ENCODE data around the gene NHSL1. TPM values are rescaled to one million over a fixed set of nuclear protein-coding genes. Genes with fewer than 3 reads are reported as not detected.
"Not testable (repeated sequence)": the region's sequence is repeated elsewhere in the genome, so short reads cannot be mapped to it uniquely, and the experiment has no call there.

The NHSL1 gene
- total RNA-seq, 2 experiments from 2014 or later = 0.20 to 0.35 TPM

DNA sequence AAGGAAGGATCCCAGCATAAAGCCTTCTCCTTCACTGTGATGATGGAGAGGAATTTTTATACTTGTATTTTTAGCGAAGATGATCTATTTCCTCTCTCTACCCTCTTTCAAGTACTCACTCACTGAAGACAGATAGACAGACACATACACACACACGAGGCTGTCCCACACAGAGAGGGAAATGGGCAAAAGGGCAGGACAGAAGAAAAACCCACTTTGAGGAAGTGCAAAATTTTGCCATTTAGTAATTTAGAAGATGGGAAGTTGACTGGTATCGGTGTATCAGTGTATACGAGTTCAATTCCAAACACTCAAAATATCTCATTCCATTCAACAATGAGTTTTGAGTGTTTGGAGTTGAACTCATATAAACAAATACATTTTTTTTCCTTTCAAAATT lies 64.4 kb downstream of the NHSL1 start:
- CTCF ChIA-PET = interaction anchor here (1.4 to 1.8 kb wide), 2 partner anchors 31 to 74 kb away, joined by 4 to 6 read pairs; partner anchors contain the start of gene HEBP2
- Mint-ChIP-seq H3K4me3 (no peak overlapping the region), H3K36me3 (no peaks in the 10 kb centered on the region), H3K27ac (no peak overlapping the region), H3K4me1 (no peaks in the 10 kb centered on the region), H3K27me3 (peaks cover 2% of the 10 kb centered on the region), H3K9me3 (ENCODE audit: low read depth) (no peaks in the 10 kb centered on the region)
- ATAC-seq = no peak
- DNase-seq = no peak

DNA sequence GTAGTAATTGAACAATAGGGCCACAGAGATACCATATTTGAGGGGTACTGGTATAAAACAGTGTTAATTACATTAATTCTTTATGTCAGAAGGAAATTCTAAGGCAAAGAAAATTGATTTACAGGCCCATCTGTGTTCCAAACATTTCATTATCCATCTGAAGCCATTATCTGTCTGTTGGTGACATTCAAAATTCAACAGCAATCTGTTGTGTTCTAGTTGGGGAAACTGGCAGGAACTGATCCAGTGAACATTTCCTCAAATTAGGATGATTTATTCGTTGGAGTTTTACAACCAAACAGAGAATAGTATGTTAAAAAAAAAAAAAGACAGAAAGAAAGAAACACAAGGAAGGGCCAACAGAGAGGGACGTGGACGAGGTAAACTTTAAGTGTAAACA lies 65.2 kb downstream of the NHSL1 start:
- CTCF ChIA-PET = interaction anchor here (1.4 kb wide), 1 partner anchor 30 kb away, joined by 4 read pairs; the partner anchor contains the start of gene HEBP2
- DNase-seq (no peak), ATAC-seq (no peak)
- peaks cover 2% of the 10 kb centered on the region for H3K27me3 Mint-ChIP-seq
- H3K27ac Mint-ChIP-seq = no peak overlapping the region
- H3K4me1 Mint-ChIP-seq = no peaks in the 10 kb centered on the region
- H3K4me3 Mint-ChIP-seq = no peak overlapping the region
- no peaks in the 10 kb centered on the region for H3K36me3 Mint-ChIP-seq
- no peaks in the 10 kb centered on the region for H3K9me3 Mint-ChIP-seq (ENCODE audit: low read depth)

DNA sequence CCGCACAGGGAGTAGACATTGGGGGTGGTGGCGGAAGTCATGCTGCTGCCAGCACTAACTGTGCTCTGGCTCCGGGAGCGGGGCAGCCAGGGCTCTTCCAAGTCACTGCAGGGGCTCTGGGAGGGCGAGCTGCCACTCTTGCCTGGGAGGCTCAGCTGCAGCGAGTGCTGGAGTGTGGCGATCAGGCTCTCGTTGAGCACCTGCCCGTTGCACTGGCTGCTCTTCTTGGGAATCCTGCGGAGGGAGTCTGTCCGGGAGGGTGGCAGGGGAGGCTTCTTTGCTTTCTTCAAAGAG lies 67.3 kb downstream of the NHSL1 start:
- H3K4me1 Mint-ChIP-seq = no peaks in the 10 kb centered on the region
- no peaks in the 10 kb centered on the region for H3K36me3 Mint-ChIP-seq
- ATAC-seq = no peak
- no peak overlapping the region for H3K27ac Mint-ChIP-seq
- DNase-seq = no peak
- H3K27me3 Mint-ChIP-seq = peaks cover 2% of the 10 kb centered on the region
- CTCF ChIA-PET = interaction anchor here (1.3 to 4.9 kb wide), 3 partner anchors 77 to 86 kb away, joined by 4 to 17 read pairs (median 7); no protein-coding TSS in a partner anchor
- no peak overlapping the region for H3K4me3 Mint-ChIP-seq
- no peaks in the 10 kb centered on the region for H3K9me3 Mint-ChIP-seq (ENCODE audit: low read depth)

DNA sequence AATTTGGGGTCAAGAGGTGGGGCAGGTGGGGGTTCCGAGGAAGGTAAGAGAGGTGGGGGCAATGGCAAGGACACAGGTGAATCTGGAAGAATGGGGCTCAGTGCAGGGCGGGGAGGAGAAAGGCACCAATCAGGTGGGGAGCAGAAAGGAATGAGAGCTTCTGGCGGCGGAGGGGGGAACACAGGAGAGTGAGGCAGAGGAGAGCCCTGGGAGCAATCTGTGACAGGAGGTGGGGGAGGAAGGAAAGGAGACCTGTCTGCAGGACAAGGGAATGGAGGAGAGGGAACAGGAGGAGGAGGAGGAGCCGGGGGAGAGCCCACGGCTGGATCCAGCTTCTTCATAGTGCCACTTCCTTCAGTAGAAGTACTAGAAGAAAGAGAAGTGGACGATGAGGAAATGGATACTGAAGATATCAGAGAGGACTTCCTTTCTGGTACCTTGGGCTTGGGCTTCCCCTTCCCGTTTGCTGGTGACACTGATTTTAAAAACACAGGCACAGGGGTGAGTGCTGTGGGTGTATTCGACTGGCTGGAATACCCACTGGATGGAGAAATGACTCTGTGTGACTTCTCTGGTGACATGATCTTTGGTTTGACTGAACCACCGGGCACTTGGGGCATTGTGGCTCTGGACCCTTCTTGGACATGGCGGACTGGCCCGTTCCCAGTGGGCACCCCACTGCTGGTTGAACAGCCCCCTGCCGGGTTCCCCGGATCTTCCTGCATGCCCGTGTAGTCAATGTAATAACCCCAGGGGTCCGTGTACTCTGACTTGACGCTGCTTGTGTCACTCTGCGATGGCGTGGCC lies 67.8 kb downstream of the NHSL1 start:
- Mint-ChIP-seq H3K4me3 (no peak overlapping the region), H3K36me3 (no peaks in the 10 kb centered on the region), H3K27me3 (peaks cover 2% of the 10 kb centered on the region), H3K9me3 (ENCODE audit: low read depth) (no peaks in the 10 kb centered on the region), H3K27ac (no peak overlapping the region), H3K4me1 (no peaks in the 10 kb centered on the region)
- ATAC-seq (no peak), DNase-seq (no peak)
- CTCF ChIA-PET = interaction anchor here (0.6 to 4.9 kb wide), 6 partner anchors 9 to 86 kb away, joined by 3 to 41 read pairs (median 6); no protein-coding TSS in a partner anchor

DNA sequence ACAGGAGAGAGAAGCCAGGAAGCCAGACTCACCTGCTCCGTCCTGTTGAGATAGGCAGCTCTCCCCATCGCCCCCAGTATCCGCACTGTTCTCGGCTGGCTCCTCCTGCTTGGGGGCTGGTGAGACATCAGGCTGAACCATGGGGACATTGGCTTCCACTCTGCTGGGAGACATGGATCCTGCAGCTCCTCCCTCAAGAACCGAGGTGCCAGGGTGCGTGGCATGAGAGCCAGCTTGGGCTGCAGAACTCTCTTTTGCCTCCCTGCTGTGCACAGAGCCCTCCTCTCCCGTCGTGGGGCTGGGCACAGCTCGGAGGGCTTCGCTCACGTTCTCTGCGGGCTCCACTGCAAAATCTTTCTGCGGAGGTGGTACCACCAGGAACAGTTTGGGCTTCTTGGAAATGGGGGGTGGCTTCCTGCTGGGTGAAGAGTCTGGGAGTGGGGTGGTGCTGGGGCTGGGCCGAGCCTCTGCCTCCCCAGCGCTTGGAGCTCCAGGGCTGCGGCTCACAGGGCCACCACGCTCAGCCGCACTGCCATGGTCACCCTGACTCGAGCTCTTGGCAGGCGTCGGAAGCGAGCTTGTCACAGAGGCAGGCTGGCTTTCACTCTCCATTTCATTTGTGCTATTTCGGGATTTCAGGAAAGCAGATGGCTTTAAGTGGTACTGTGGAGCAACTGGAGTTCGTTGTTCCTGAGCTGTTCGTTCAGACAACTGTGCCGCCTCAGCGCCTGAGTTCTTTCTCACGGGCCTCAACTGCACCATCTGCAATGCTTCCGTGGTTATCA lies 68.7 kb downstream of the NHSL1 start:
- Mint-ChIP-seq H3K27ac (no peak overlapping the region), H3K4me3 (no peak overlapping the region), H3K9me3 (ENCODE audit: low read depth) (no peaks in the 10 kb centered on the region), H3K4me1 (no peaks in the 10 kb centered on the region), H3K27me3 (peaks cover 2% of the 10 kb centered on the region), H3K36me3 (no peaks in the 10 kb centered on the region)
- ATAC-seq (no peak), DNase-seq (no peak)
- CTCF ChIA-PET = interaction anchor here (0.6 to 4.9 kb wide), 9 partner anchors 10 to 315 kb away, joined by 3 to 41 read pairs (median 5); no protein-coding TSS in a partner anchor

DNA sequence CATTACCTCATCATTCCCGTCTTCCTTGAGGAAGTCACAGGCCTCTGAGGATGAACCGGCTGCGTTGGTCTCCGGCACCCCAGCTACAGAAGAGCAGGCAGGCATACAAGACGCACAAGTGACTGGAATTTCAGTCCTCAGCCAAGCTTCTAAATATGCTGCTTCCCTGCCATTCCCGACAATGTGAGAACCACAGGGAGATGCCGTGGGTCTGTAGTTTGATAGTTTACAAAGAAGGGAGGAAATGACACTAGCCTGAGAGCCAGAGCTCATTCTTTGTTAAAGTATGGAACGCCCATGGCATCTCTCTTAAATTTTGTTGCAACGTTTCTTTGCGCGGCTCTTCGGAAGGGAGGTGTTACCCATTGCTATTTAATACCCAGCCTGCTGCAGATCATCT lies 69.5 kb downstream of the NHSL1 start:
- Mint-ChIP-seq H3K36me3 (no peaks in the 10 kb centered on the region), H3K9me3 (ENCODE audit: low read depth) (no peaks in the 10 kb centered on the region), H3K4me3 (no peak overlapping the region), H3K27me3 (peaks cover 2% of the 10 kb centered on the region), H3K27ac (no peak overlapping the region), H3K4me1 (no peaks in the 10 kb centered on the region)
- ATAC-seq (no peak), DNase-seq (no peak)
- CTCF ChIA-PET = interaction anchor here (0.7 to 4.9 kb wide), 11 partner anchors 10 to 314 kb away, joined by 3 to 41 read pairs (median 5); no protein-coding TSS in a partner anchor

DNA sequence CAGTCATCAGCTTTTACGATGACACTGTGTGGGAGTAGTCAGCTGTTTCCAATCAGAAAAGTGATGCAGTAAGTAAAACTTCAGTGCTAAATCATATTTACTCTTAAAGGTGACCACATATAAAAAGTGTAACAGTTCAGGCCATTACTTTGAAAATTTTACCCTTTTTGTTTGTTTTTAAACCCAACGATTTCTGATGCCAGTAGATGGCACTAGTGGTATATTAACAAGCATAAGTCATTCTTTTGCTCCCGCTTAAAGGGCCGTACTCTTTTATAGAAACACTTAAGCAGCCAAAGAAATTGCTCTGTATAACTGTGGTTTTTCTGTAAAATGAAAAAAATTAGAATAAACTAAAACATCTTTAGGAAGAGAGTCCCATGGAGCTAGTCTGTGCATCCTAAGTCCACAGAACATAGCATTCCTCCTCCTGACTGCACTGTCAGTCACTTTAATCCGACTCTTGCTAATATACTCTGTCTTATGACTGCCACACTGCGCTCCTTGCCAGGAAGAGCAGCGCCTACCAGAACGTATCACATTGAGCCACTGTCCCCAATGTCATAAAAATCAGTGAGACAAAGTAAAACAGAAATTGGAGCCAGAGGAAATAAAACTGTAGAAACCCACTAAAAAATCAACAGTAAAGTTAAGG lies 70.2 kb downstream of the NHSL1 start:
- DNase-seq (no peak), ATAC-seq (peak; percentile 53)
- CTCF ChIA-PET = interaction anchor here (0.7 to 4.9 kb wide), 13 partner anchors 9 to 313 kb away, joined by 3 to 41 read pairs (median 4); partner anchors contain the start of gene HEBP2
- no peaks in the 10 kb centered on the region for H3K36me3 Mint-ChIP-seq
- peaks cover 2% of the 10 kb centered on the region for H3K27me3 Mint-ChIP-seq
- H3K27ac Mint-ChIP-seq = no peak overlapping the region
- H3K4me3 Mint-ChIP-seq = no peak overlapping the region
- no peaks in the 10 kb centered on the region for H3K9me3 Mint-ChIP-seq (ENCODE audit: low read depth)
- H3K4me1 Mint-ChIP-seq = no peaks in the 10 kb centered on the region

DNA sequence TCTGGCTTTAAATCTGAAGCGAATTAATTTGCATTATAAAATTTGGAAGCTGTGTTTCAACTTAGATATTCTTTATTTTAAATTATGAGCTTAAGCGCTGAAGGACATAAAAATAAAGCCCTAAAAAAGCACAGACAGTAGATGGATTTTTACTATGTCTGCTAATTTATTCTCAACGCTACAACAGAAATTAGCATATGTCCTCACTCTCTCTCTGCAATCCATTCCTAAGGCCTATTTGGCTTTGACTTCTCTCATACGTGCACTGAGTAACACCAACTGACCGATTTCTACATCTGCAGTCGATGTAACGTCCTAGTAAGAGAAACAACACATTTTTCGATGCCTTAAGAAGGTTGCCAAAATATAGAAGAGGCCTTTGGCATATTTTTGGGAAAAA lies 71.6 kb downstream of the NHSL1 start:
- no peak overlapping the region for H3K4me3 Mint-ChIP-seq
- no peak overlapping the region for H3K27ac Mint-ChIP-seq
- ATAC-seq (no peak), DNase-seq (no peak)
- no peaks in the 10 kb centered on the region for H3K9me3 Mint-ChIP-seq (ENCODE audit: low read depth)
- H3K27me3 Mint-ChIP-seq = peaks cover 2% of the 10 kb centered on the region
- no peaks in the 10 kb centered on the region for H3K36me3 Mint-ChIP-seq
- CTCF ChIA-PET = interaction anchor here (0.7 to 4.2 kb wide), 6 partner anchors 24 to 255 kb away, joined by 3 to 23 read pairs (median 5); partner anchors contain the start of gene HEBP2
- H3K4me1 Mint-ChIP-seq = peaks cover 2% of the 10 kb centered on the region

DNA sequence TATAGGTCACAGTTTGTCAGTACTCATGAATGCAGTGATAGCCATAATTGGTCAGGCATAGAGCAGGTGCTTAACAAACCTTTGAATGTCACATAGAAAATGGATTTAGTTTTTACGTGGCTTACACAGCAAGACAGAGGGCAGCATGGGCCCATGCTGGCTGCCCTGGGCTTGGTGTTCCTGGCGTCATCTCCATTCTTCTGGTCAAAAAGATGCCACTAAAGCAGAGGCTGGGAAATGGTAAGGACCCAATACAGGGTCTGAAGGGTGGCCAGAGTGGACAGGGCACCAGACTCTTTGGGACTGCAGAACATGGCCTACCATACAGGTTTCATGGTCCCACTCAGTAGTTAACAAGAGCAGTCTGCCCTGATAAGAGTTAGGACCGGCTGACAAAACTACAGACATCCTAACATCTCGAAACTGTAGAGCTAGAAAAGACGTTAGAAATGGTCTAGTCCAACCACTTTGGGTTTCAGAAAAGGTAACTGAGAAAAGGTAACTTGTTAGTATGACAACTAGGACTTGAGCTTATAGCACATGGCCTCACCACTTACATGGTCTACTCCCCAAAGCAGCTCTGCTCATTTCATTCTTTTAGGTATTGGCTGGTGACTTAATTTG lies 72.7 kb downstream of the NHSL1 start:
- H3K4me3 Mint-ChIP-seq = no peak overlapping the region
- CTCF ChIA-PET = interaction anchor here (1.0 to 4.2 kb wide), 5 partner anchors 10 to 339 kb away, joined by 5 to 23 read pairs (median 7); no protein-coding TSS in a partner anchor
- no peaks in the 10 kb centered on the region for H3K9me3 Mint-ChIP-seq (ENCODE audit: low read depth)
- H3K4me1 Mint-ChIP-seq = peaks cover 2% of the 10 kb centered on the region
- H3K27ac Mint-ChIP-seq = no peak overlapping the region
- H3K36me3 Mint-ChIP-seq = no peaks in the 10 kb centered on the region
- DNase-seq = no peak
- no peak for ATAC-seq
- H3K27me3 Mint-ChIP-seq = peaks cover 2% of the 10 kb centered on the region

DNA sequence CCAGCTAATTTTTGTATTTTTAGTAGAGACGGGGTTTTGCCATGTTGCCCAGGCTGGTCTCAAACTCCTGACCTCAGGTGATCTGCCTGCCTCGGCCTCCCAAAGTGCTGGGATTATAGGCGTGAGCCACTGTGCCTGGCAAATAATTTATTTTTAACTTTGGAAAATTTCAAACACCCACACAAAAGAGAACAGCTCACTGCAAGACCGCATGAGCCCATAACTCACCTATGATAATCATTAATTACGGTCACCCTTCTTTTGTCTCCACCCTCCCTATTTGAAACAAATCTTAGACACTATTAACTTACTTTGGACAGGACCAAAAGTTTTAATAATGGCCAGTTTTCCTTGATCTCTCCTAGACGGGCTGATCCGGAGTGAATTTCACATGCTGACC lies 74.0 kb downstream of the NHSL1 start:
- not testable (repeated sequence) for H3K4me1 Mint-ChIP-seq; H3K27me3 Mint-ChIP-seq; H3K9me3 Mint-ChIP-seq (ENCODE audit: low read depth); H3K36me3 Mint-ChIP-seq; ATAC-seq; DNase-seq; H3K4me3 Mint-ChIP-seq; H3K27ac Mint-ChIP-seq
- CTCF ChIA-PET = interaction anchor here (1.7 to 4.2 kb wide), 3 partner anchors 15 to 92 kb away, joined by 3 to 23 read pairs (median 18); no protein-coding TSS in a partner anchor

DNA sequence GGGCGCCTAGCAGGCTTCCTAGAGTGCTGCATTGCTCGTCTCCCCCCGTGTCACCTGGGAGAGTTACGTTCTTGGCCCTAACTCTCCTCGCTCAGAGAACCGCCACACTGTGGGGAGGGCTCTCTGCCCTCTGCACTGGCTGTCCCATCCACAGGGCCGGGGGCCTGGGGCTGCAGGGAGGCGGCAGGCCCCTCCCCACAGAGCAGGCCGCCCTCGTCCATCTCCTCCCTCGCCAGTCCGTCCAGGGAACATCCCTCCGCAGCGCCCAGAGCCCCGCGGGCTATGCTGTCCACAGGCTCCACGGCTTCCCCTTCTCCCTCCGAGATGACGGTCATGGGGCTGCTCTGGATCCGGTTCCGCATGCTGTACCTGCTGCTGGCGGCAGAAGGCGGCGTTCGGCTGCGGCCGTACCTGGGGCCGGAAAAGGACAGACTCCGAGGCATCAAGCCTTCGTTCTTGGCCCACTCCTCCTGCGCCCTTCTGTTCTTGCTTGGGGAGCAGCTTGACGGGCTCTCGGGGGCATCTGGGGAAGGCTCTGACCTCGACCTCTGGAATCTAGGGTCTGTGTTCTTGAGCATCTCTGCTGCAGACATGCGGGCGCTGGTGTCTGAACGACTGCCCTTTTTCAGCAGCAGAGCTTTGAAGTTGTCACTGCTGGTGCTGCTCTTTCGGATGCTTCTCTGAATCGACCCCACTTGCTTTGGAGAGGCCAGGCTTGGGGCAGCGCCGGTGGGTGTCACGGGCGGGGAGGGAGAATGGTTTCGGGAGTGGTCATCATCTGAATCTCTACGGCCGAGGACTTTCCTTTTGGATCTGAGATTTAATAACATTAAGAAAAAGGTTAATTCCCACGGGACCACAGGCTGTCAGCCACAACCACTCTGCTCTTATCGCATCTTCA lies 75.0 kb downstream of the NHSL1 start:
- H3K9me3 Mint-ChIP-seq (ENCODE audit: low read depth) = no peaks in the 10 kb centered on the region
- no peak overlapping the region for H3K4me3 Mint-ChIP-seq
- ATAC-seq (no peak), DNase-seq (no peak)
- H3K27me3 Mint-ChIP-seq = no peaks in the 10 kb centered on the region
- H3K4me1 Mint-ChIP-seq = peaks cover 2% of the 10 kb centered on the region
- CTCF ChIA-PET = interaction anchor here (1.7 to 4.2 kb wide), 3 partner anchors 14 to 93 kb away, joined by 3 to 23 read pairs (median 18); no protein-coding TSS in a partner anchor
- no peaks in the 10 kb centered on the region for H3K36me3 Mint-ChIP-seq
- no peak overlapping the region for H3K27ac Mint-ChIP-seq

DNA sequence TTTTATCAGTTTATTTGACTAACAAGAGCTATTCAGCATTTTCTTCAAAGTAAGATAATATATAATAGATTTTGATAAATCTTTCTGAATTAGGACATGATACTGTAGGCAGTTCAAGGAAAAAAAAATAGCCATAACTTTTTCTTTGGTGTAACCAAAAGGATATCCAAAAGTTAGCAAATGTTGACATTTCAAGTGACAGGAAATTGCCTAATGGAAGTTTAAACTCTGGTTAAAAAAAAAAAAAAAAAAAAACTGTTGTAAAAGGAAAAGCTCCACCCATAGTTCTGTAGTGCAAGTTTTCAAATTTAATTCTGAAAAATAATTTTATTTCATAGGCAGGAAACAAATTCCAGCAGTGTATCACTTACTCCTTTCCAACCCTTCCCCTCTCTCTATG lies 76.4 kb downstream of the NHSL1 start:
- Mint-ChIP-seq H3K4me3 (no peak overlapping the region), H3K27me3 (no peaks in the 10 kb centered on the region), H3K4me1 (peaks cover 2% of the 10 kb centered on the region), H3K36me3 (peaks cover 9% of the 10 kb centered on the region), H3K27ac (no peak overlapping the region), H3K9me3 (ENCODE audit: low read depth) (no peaks in the 10 kb centered on the region)
- DNase-seq (no peak), ATAC-seq (no peak)
- CTCF ChIA-PET = interaction anchor here (0.7 to 1.3 kb wide), 3 partner anchors 94 to 747 kb away, joined by 3 to 4 read pairs (median 3); no protein-coding TSS in a partner anchor
